IMR-90 (cell line): ENCODE results near the gene TOMM20. TPM values are rescaled to one million over a fixed set of nuclear protein-coding genes. Genes with fewer than 3 reads are reported as not detected.
A peak's percentile ranks its signal among the peaks of the same experiment; 100 is the strongest.

ENCODE experiments used
- ATAC-seq: fragments of 200-7000 bp; cut with Tn5 transposase; 2 replicates; pipeline ENCODE4 v1.9.1; 2020; ENCODE audit warnings: low read depth, mild to moderate bottlenecking, moderate library complexity
- BruUV-seq: library from RNA; stranded (reverse); fragments of 400-500 nt; replicated peaks from 2 replicates; lab custom pipeline; 2021; lab: Mats Ljungman, UMichigan
- CTCF ChIA-PET: fragments of 300-600 bp; formaldehyde crosslinking; extraction: SDS; loops from one replicate; lab custom pipeline; 2021; ENCODE audit warnings: antibody characterized with exemption; lab: Yijun Ruan, JAX
- POLR2A ChIA-PET: fragments of 300-600 bp; sonication (Branson Sonifier 250); formaldehyde crosslinking; loops from one replicate; lab custom pipeline; 2022; ENCODE audit warnings: antibody characterized with exemption; ENCODE audit not compliant: unreplicated experiment; lab: Charles Lee
- DNase-seq: peaks from one replicate; pipeline ENCODE4 v3.0.0; 2013
- H2AFZ ChIP-seq: replicated peaks from 2 replicates; pipeline ENCODE3; 2013; ENCODE audit warnings: low read length, mild to moderate bottlenecking; ENCODE audit not compliant: poor library complexity
- H2AK5ac ChIP-seq: 2 replicates; pipeline ENCODE4 v1.6.1; 2013; ENCODE audit warnings: low read depth, low read length, inconsistent platforms
- H2AK9ac ChIP-seq: replicated peaks from 2 replicates; pipeline ENCODE3; 2013; ENCODE audit warnings: mild to moderate bottlenecking, low read depth, low read length, moderate library complexity; ENCODE audit not compliant: poor library complexity
- H2BK120ac ChIP-seq: 2 replicates; pipeline ENCODE4 v1.6.1; 2013; ENCODE audit warnings: low read depth, low read length, inconsistent platforms
- H2BK15ac ChIP-seq: 3 replicates; pipeline ENCODE4 v1.6.1; 2013; ENCODE audit warnings: low read depth, low read length, inconsistent platforms
- H2BK20ac ChIP-seq: 2 replicates; pipeline ENCODE4 v1.6.1; 2013; ENCODE audit warnings: low read depth, mild to moderate bottlenecking, inconsistent platforms, low read length, moderate library complexity
- H2BK5ac ChIP-seq: 2 replicates; pipeline ENCODE4 v1.6.1; 2013; ENCODE audit warnings: mild to moderate bottlenecking, low read depth, low read length, inconsistent platforms; ENCODE audit not compliant: poor library complexity, severe bottlenecking
- H3K14ac ChIP-seq: replicated peaks from 2 replicates; pipeline ENCODE4 v1.6.1; 2013; ENCODE audit warnings: low read depth, low read length, inconsistent platforms
- H3K18ac ChIP-seq: 2 replicates; pipeline ENCODE4 v1.6.1; 2013; ENCODE audit warnings: low read depth, low read length, control low read depth
- H3K23ac ChIP-seq: 2 replicates; pipeline ENCODE4 v1.6.1; 2013; ENCODE audit warnings: low read depth, low read length, inconsistent platforms
- H3K27ac ChIP-seq: 2 replicates; pipeline ENCODE4 v1.5.1; 2013; ENCODE audit warnings: mild to moderate bottlenecking, control low read depth, low read length; ENCODE audit not compliant: insufficient read depth
- H3K27me3 ChIP-seq: 2 replicates; pipeline ENCODE4 v1.6.1; 2013; ENCODE audit warnings: low read length; ENCODE audit not compliant: control insufficient read depth, insufficient read depth
- H3K36me3 ChIP-seq: 2 replicates; pipeline ENCODE4 v1.6.1; 2013; ENCODE audit warnings: low read length, mixed read lengths; ENCODE audit not compliant: control insufficient read depth, insufficient read depth
- H3K4ac ChIP-seq: 2 replicates; pipeline ENCODE4 v1.6.1; 2013; ENCODE audit warnings: low read depth, low read length, inconsistent platforms
- H3K4me1 ChIP-seq: 2 replicates; pipeline ENCODE4 v1.6.1; 2013; ENCODE audit warnings: low read length, mixed read lengths; ENCODE audit not compliant: control insufficient read depth, insufficient read depth
- H3K4me2 ChIP-seq: 2 replicates; pipeline ENCODE4 v1.6.1; 2013; ENCODE audit warnings: low read depth, mild to moderate bottlenecking, control low read depth, low read length, moderate library complexity
- H3K4me3 ChIP-seq: 2 replicates; pipeline ENCODE4 v1.5.1; 2013; ENCODE audit warnings: low read depth, mild to moderate bottlenecking, control low read depth, low read length, moderate library complexity; ENCODE audit not compliant: insufficient read depth
- H3K56ac ChIP-seq: 2 replicates; pipeline ENCODE4 v1.6.1; 2013; ENCODE audit warnings: low read length, inconsistent platforms; ENCODE audit not compliant: insufficient read depth; ENCODE audit errors: extremely low read depth
- H3K79me1 ChIP-seq, 2 experiments: 2 replicates each; pipeline ENCODE4 v1.6.1; 2013; ENCODE audit warnings: low read length in 2 of 2, inconsistent platforms in 1 of 2, low read depth in 1 of 2
- H3K9ac ChIP-seq: 2 replicates; pipeline ENCODE4 v1.6.1; 2013; ENCODE audit warnings: low read depth, low read length, control low read depth
- H3K9me1 ChIP-seq: 2 replicates; pipeline ENCODE4 v1.6.1; 2013; ENCODE audit warnings: low read length, inconsistent platforms; ENCODE audit not compliant: insufficient read depth
- H3K9me3 ChIP-seq: 2 replicates; pipeline ENCODE4 v1.6.1; 2013; ENCODE audit warnings: low read length; ENCODE audit not compliant: control insufficient read depth, insufficient read depth
- H4K20me1 ChIP-seq: 2 replicates; pipeline ENCODE4 v1.6.1; 2013; ENCODE audit warnings: low read length, inconsistent platforms; ENCODE audit not compliant: insufficient read depth
- H4K5ac ChIP-seq: 2 replicates; pipeline ENCODE4 v1.6.1; 2013; ENCODE audit warnings: mild to moderate bottlenecking, low read depth, low read length, control low read depth
- H4K8ac ChIP-seq, 2 experiments: 2 replicates each; pipeline ENCODE4 v1.6.1; 2013; ENCODE audit warnings: low read depth in 2 of 2, low read length in 2 of 2, control low read depth in 1 of 2, inconsistent platforms in 1 of 2
- H4K91ac ChIP-seq: 2 replicates; pipeline ENCODE4 v1.6.1; 2013; ENCODE audit warnings: low read depth, low read length, inconsistent platforms; ENCODE audit not compliant: insufficient read depth
- BHLHE40 ChIP-seq: fragments of 150-350 bp; IDR thresholded peaks from 2 replicates; pipeline ENCODE4 v1.6.1; 2016; ENCODE audit warnings: mild to moderate bottlenecking, low read depth, low read length
- CEBPB ChIP-seq: IDR thresholded peaks from 2 replicates; pipeline ENCODE4 v1.6.1; 2012; ENCODE audit warnings: low read depth, low read length, improper control_type of control experiment
- CHD1 ChIP-seq: IDR thresholded peaks from 2 replicates; pipeline ENCODE4 v1.6.1; 2012; ENCODE audit warnings: low read depth, low read length, improper control_type of control experiment
- FOS ChIP-seq: fragments of 150-350 bp; IDR thresholded peaks from 2 replicates; pipeline ENCODE4 v1.6.1; 2016; ENCODE audit warnings: low read depth, low read length
- MAZ ChIP-seq: IDR thresholded peaks from 2 replicates; pipeline ENCODE4 v1.6.1; 2012; ENCODE audit warnings: low read depth, mild to moderate bottlenecking, low read length, improper control_type of control experiment, moderate library complexity, borderline replicate concordance
- NFE2L2 ChIP-seq: fragments of 150-350 bp; IDR thresholded peaks from 2 replicates; pipeline ENCODE4 v1.6.1; 2016; ENCODE audit warnings: low read depth, mild to moderate bottlenecking, low read length
- POLR2A ChIP-seq: IDR thresholded peaks from 2 replicates; pipeline ENCODE4 v1.6.1; 2012; ENCODE audit warnings: mild to moderate bottlenecking, low read depth, low read length
- RAD21 ChIP-seq: IDR thresholded peaks from 2 replicates; pipeline ENCODE4 v1.6.1; 2012; ENCODE audit warnings: low read length, improper control_type of control experiment
- RFX5 ChIP-seq: IDR thresholded peaks from 2 replicates; pipeline ENCODE4 v1.8.0; 2012; ENCODE audit warnings: low read depth, mild to moderate bottlenecking, low read length, moderate library complexity
- SMC3 ChIP-seq: fragments of 150-350 bp; IDR thresholded peaks from 2 replicates; pipeline ENCODE4 v1.6.1; 2016; ENCODE audit warnings: low read depth, mild to moderate bottlenecking, antibody characterized with exemption, low read length, moderate library complexity
- WGBS, 2 experiments: methylation state at CpG; one replicate each; pipeline versions ENCODE4 v1.1.5 to v1.1.7; 2013; ENCODE audit warnings: missing lambda C conversion rate in 2 of 2; ENCODE audit not compliant: insufficient read length in 1 of 2; ENCODE audit errors: extremely low coverage in 2 of 2; 5-methylcytosine and 5-hydroxymethylcytosine counted together
- dilution Hi-C: fragments of 300-500 bp; cut with HindIII; formaldehyde crosslinking; loops from one replicate; pipeline ENCODE4 v1.14.3; 2018; ENCODE audit warnings: low sequenced_read_pairs; ENCODE audit not compliant: unreplicated experiment
- in situ Hi-C: fragments of 300-500 bp; cut with MboI; formaldehyde crosslinking; loops from 3 replicates; pipeline ENCODE4 v1.14.3; 2019; ENCODE audit warnings: low sequenced_read_pairs, inconsistent platforms, mixed read lengths
- intact Hi-C: fragments of 100-400 bp; cut with micrococcal nuclease; formaldehyde crosslinking; loops from 2 replicates; pipeline ENCODE4 v1.10.0; 2022
- polyA plus RNA-seq, 3 experiments: library from polyadenylated mRNA; depleted of rRNA; stranded (reverse); fragments of >200 nt; gene quantifications; 2 replicates each; pipeline ENCODE4 v1.2.3, GENCODE V29; 2012; ENCODE audit warnings: low replicate concordance in 1 of 3
- total RNA-seq: library from RNA; depleted of rRNA; stranded (reverse); fragments of >200 nt; gene quantifications from 2 replicates; pipeline ENCODE4 v1.2.3, GENCODE V29; 2012
- TF ChIP-seq, protein P1 (sequence below): fragments of 150-350 bp; IDR thresholded peaks from 2 replicates; pipeline ENCODE4 v1.6.1; 2016; ENCODE audit warnings: low read depth, mild to moderate bottlenecking, low read length, moderate library complexity, borderline replicate concordance
- TF ChIP-seq, protein P2 (sequence below): conservative IDR thresholded peaks from 2 replicates; pipeline ENCODE4 v1.5.1; 2012; ENCODE audit warnings: mild to moderate bottlenecking, low read depth, low read length, improper control_type of control experiment

The TOMM20 gene
- total and polyA plus RNA-seq, 2 of the 4 experiments (the other 2 are of a cell fraction), result 75.3 to 84.4 TPM

DNA sequence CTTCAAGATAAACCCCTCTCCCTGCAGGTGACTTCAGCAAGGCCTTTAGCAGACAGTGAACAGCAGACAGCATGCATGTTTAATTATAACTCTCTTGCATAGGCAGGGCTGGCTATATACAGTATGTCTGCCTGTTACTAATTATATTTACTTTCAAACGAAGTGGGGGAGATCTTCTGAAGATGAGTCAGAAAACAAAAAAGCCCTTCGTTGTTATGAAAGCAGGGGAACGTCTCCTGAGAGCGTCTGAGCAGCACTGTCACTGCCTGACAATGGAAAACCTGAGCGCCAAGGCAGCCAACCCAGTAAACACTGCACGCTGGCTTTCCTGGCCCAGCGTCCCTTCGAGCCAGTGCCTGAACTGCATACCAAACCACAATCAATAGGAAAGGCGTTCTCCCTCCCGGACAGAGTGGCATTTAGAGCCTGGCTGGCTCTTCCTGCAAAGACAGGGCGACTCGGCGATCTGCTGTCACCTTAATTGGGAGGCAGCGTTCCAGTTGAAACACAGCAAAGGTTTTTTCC is 54.1 kb downstream of the TOMM20 start:
- Histone ChIP-seq H3K27me3 (no peaks in the 10 kb centered on the region), H3K14ac (peak overlapping the region; percentile 90), H3K23ac (peak overlapping the region; percentile 91), H3K79me1 (peaks cover 0 to 3% of the 10 kb centered on the region in 2 experiments; a peak in 1 of 4 replicates), H3K9me1 (peaks cover 46% of the 10 kb centered on the region), H2BK5ac (peak overlapping the region; percentile 96), H4K20me1 (no peaks in the 10 kb centered on the region; the same call in 1 of the 2 replicates), H2AK9ac (peak overlapping the region; percentile 81), H2AFZ (peak overlapping the region; percentile 88), H3K9me3 (no peaks in the 10 kb centered on the region), H4K91ac (peak overlapping the region; percentile 95), H4K5ac (peak overlapping the region; percentile 74), H3K4me1 (peaks cover 48% of the 10 kb centered on the region), H2AK5ac (peak overlapping the region; percentile 84), H2BK15ac (peak overlapping the region; percentile 91), H3K4ac (peak overlapping the region; percentile 97), H2BK120ac (peak overlapping the region; percentile 90), H2BK20ac (peak overlapping the region; percentile 98), H3K56ac (peak overlapping the region; percentile 73), H3K18ac (peak overlapping the region; percentile 91), H3K27ac (peak overlapping the region; percentile 95), H3K9ac (peak overlapping the region; percentile 56), H4K8ac (peak overlapping the region; percentile 78 to 91), H3K36me3 (no peaks in the 10 kb centered on the region), H3K4me2 (peak overlapping the region; percentile 56), H3K4me3 (peak overlapping the region; percentile 1; the same call in 1 of the 2 replicates)
- peak; percentile 92 for DNase-seq
- ChIA-PET POLR2A (no interaction called here), CTCF (no interaction called here)
- dilution Hi-C loops (no loop called here), intact Hi-C loops (loop anchor here (2.0 to 5.0 kb wide), 2 partner anchors 62 to 462 kb away; no protein-coding TSS in a partner anchor), in situ Hi-C loops (loop anchor here (25.0 kb wide), 1 partner anchor 212 kb away; no protein-coding TSS in a partner anchor)
- BruUV-seq, result no TSS peak
- WGBS, 2 experiments, result 0% methylated on average over 3 of the region's 14 CpGs; no CpG with 5 or more reads in 1 of the 2 experiments
- ATAC-seq, result peak; percentile 52
- TF ChIP-seq POLR2A, result peak; percentile 61
- TF ChIP-seq BHLHE40, result peak; percentile 69
- TF ChIP-seq SMC3, result no peak; the same call in 1 of the 2 replicates
- TF ChIP-seq CHD1, result no peak
- peak; percentile 25; the same call in 1 of the 2 replicates for TF ChIP-seq MAZ
- TF ChIP-seq FOS, result peak; percentile 91
- TF ChIP-seq RFX5, result no peak
- TF ChIP-seq CEBPB, result peak; percentile 54; the same call in 1 of the 2 replicates
- TF ChIP-seq NFE2L2, result peak; percentile 55; the same call in 1 of the 2 replicates
- no peak; the same call in 1 of the 2 replicates for TF ChIP-seq RAD21
- TF ChIP-seq, protein P1, sequence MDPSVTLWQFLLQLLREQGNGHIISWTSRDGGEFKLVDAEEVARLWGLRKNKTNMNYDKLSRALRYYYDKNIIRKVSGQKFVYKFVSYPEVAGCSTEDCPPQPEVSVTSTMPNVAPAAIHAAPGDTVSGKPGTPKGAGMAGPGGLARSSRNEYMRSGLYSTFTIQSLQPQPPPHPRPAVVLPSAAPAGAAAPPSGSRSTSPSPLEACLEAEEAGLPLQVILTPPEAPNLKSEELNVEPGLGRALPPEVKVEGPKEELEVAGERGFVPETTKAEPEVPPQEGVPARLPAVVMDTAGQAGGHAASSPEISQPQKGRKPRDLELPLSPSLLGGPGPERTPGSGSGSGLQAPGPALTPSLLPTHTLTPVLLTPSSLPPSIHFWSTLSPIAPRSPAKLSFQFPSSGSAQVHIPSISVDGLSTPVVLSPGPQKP, result no peak
- TF ChIP-seq, protein P2, sequence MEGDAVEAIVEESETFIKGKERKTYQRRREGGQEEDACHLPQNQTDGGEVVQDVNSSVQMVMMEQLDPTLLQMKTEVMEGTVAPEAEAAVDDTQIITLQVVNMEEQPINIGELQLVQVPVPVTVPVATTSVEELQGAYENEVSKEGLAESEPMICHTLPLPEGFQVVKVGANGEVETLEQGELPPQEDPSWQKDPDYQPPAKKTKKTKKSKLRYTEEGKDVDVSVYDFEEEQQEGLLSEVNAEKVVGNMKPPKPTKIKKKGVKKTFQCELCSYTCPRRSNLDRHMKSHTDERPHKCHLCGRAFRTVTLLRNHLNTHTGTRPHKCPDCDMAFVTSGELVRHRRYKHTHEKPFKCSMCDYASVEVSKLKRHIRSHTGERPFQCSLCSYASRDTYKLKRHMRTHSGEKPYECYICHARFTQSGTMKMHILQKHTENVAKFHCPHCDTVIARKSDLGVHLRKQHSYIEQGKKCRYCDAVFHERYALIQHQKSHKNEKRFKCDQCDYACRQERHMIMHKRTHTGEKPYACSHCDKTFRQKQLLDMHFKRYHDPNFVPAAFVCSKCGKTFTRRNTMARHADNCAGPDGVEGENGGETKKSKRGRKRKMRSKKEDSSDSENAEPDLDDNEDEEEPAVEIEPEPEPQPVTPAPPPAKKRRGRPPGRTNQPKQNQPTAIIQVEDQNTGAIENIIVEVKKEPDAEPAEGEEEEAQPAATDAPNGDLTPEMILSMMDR, result no peak
